Gastrocnemius medialis (tissue), 4 donors: ENCODE measurements around the gene AIG1. TPM values are rescaled to one million over a fixed set of nuclear protein-coding genes. Genes with fewer than 3 reads are reported as not detected.
"Not testable (repeated sequence)": the region's sequence is repeated elsewhere in the genome, so short reads cannot be mapped to it uniquely, and the experiment has no call there.

ENCODE experiments used
- ATAC-seq, 2 donors: fragments of 150-250 bp; one replicate each; pipeline ENCODE4 v1.9.1; 2016
- DNase-seq, 2 donors: peaks; one replicate each; pipeline ENCODE4 v3.0.0-alpha.2; 2019
- H3K27ac ChIP-seq, 4 donors: fragments of 200-600 bp; sonication (generic); 1 replicate in 1 of 4; 2 replicates in 3 of 4; pipeline ENCODE4 v1.5.1; 2016 to 2018; ENCODE audit warnings: mild to moderate bottlenecking in 2 of 4, moderate library complexity in 1 of 4
- H3K27me3 ChIP-seq, 3 donors: fragments of 200-600 bp; sonication (generic) in 2 of 3; 1 replicate in 1 of 3; 2 replicates in 2 of 3; pipeline versions ENCODE4 v1.5.1 to v1.6.0; 2016 to 2019; ENCODE audit warnings: mild to moderate bottlenecking in 1 of 3, moderate library complexity in 1 of 3
- H3K36me3 ChIP-seq, 2 donors: fragments of 200-600 bp; sonication (generic) in 1 of 2; one replicate each; pipeline ENCODE4 v1.5.1; 2017 to 2018
- H3K4me1 ChIP-seq, 2 donors: fragments of 200-600 bp; sonication (generic) in 1 of 2; one replicate each; pipeline ENCODE4 v1.5.1; 2016 to 2017; ENCODE audit warnings: mild to moderate bottlenecking in 2 of 2
- H3K4me3 ChIP-seq, 4 donors: fragments of 200-600 bp; sonication (generic) in 3 of 4; 1 replicate in 1 of 4; 2 replicates in 3 of 4; pipeline ENCODE4 v1.5.1; 2016 to 2019; ENCODE audit warnings: mild to moderate bottlenecking in 2 of 4
- H3K9me3 ChIP-seq, 3 donors: fragments of 200-600 bp; sonication (generic) in 2 of 3; 1 replicate in 1 of 3; 2 replicates in 2 of 3; pipeline ENCODE4 v1.5.1; 2016 to 2019
- POLR2A ChIP-seq, 2 donors: fragments of 450-650 bp; IDR thresholded peaks; one replicate each; pipeline ENCODE4 v1.6.1; 2017; ENCODE audit warnings: antibody characterized with exemption in 2 of 2, mild to moderate bottlenecking in 2 of 2, moderate library complexity in 2 of 2
- in situ Hi-C, 4 donors: fragments of 200-750 bp; cut with MboI; loops; one replicate each; pipeline versions ENCODE4 v1.15.0 to v1.8.0; 2017; ENCODE audit warnings: low sequenced_read_pairs in 4 of 4
- intact Hi-C: fragments of 100-400 bp; cut with DNase I; formaldehyde crosslinking; loops from one replicate; pipeline ENCODE4 v1.15.1; 2023; ENCODE audit warnings: low total_unique reads
- total RNA-seq, 4 donors: library from RNA; depleted of rRNA; stranded (reverse); fragments of >200 nt; gene quantifications; one replicate each; pipeline versions ENCODE4 v1.1.0 to v1.2.3, GENCODE V29; 2016
- TF ChIP-seq, protein P1 (sequence below), 5 experiments: fragments of 450-650 bp in 3 of 5; fragments of 200-600 bp in 2 of 5; sonication (generic) in 2 of 5; IDR thresholded peaks in 4 of 5; conservative IDR thresholded peaks in 1 of 5; 1 replicate in 4 of 5; 2 replicates in 1 of 5; pipeline ENCODE4 v1.5.1; 2016 to 2019; ENCODE audit warnings: antibody characterized with exemption in 5 of 5, mild to moderate bottlenecking in 3 of 5, moderate library complexity in 3 of 5

The AIG1 gene
- total RNA-seq, 4 donors from 2014 or later, result 5.3 to 10.3 (median 5.7) TPM

DNA sequence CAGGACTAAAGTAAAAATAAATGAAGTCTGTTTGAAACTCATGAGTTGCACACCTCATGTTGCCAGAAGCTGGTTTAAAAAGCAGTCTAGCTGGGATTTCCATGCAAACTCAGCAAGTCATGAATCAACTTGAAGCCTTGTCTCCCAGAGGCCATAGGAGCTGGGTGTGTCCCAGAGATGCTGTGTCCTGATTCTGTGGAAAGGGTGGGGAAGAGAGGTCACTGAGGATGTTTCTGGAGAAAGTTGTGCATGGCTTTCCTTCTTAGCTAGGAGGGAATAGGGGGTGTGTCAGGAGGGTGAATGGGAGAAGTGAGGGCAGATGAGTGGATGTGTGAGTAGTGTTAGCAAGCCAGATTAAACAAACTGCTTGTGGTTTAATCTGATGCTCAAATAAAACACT, 278.5 kb downstream of the AIG1 start:
- Histone ChIP-seq H3K4me3 (no peak overlapping the region), H3K27me3 (no peaks in the 10 kb centered on the region), H3K36me3 (no peaks in the 10 kb centered on the region), H3K27ac (no peak overlapping the region), H3K4me1 (no peaks in the 10 kb centered on the region), H3K9me3 (no peaks in the 10 kb centered on the region)
- intact Hi-C loops (no loop called here), in situ Hi-C loops (no loop called here)
- no peak for ATAC-seq
- no peak for DNase-seq
- TF ChIP-seq, protein P1, sequence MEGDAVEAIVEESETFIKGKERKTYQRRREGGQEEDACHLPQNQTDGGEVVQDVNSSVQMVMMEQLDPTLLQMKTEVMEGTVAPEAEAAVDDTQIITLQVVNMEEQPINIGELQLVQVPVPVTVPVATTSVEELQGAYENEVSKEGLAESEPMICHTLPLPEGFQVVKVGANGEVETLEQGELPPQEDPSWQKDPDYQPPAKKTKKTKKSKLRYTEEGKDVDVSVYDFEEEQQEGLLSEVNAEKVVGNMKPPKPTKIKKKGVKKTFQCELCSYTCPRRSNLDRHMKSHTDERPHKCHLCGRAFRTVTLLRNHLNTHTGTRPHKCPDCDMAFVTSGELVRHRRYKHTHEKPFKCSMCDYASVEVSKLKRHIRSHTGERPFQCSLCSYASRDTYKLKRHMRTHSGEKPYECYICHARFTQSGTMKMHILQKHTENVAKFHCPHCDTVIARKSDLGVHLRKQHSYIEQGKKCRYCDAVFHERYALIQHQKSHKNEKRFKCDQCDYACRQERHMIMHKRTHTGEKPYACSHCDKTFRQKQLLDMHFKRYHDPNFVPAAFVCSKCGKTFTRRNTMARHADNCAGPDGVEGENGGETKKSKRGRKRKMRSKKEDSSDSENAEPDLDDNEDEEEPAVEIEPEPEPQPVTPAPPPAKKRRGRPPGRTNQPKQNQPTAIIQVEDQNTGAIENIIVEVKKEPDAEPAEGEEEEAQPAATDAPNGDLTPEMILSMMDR (IDR thresholded peaks at IDR 0.05 in 4 of 5, conservative IDR thresholded peaks at IDR 0.05 in 1 of 5), result no peak
- no peak for TF ChIP-seq POLR2A (IDR thresholded peaks at IDR 0.05)

DNA sequence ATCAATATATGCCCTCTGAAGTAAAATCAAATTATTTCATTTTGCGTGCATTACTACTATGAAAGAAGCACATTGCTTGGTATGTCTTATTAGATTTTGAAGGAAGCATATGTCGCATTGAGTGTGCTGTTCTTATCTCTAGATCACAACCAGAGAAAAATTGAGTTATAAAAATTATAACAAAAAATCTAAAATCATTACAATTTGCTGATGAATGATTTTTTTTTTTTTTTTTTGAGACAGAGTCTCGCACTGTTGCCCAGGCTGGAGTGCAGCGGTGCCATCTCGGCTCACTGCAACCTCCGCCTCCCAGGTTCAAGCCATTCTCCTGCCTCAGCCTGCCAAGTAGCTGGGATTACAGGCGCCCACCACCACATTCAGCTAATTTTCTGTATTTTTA, 284.8 kb downstream of the AIG1 start:
- H3K27me3 ChIP-seq, H3K36me3 ChIP-seq, ATAC-seq, H3K4me1 ChIP-seq, H3K27ac ChIP-seq, DNase-seq, H3K4me3 ChIP-seq, intact Hi-C loops, in situ Hi-C loops, H3K9me3 ChIP-seq: not testable (repeated sequence)

DNA sequence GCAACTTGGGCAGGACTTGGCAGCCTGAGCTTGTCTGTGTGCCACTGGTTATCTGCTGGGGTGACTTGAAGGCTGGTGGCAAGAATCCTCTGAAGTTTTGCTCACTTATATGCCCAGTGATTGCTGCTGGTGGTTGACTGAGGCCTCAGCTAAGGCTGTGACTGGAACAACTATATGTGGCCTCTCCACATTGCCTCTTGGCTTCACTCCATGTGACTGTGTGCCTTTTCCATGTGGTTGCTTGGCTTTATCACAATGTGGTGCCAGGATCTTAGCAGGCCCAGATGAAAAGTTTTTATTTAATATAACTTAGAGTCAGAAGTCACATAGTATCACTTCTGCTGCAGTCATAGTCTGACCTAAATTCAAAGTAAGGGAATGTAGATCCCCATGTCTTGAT, 285.3 kb downstream of the AIG1 start:
- in situ Hi-C loops, result no loop called here
- no peak for ATAC-seq

DNA sequence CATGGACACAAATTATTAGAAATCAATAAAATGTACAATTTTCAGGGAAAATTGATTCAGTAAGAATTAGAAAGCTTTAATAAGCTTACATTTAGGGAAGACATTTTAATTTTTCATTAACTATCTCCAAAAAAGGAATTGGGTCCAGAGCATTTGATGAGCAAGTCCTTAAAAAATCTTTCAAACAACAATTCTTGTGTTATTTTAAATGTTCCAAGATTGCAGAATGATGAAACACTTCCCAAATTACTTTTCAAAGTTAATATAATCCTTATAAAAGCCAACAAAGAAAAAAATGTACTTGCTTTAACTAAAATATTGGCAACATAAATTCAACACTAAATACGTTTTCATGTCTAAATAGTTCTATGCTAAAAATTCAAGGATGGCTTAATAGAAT, 287.8 kb downstream of the AIG1 start:
- intact Hi-C loops (no loop called here), in situ Hi-C loops (no loop called here)
- H3K9me3 ChIP-seq, result no peaks in the 10 kb centered on the region
- no peak overlapping the region for H3K4me3 ChIP-seq
- DNase-seq (no peak), ATAC-seq (no peak)
- TF ChIP-seq, protein P1 (IDR thresholded peaks at IDR 0.05 in 4 of 5, conservative IDR thresholded peaks at IDR 0.05 in 1 of 5), result no peak
- no peak for TF ChIP-seq POLR2A (IDR thresholded peaks at IDR 0.05)
- no peak overlapping the region for H3K27ac ChIP-seq
- no peaks in the 10 kb centered on the region for H3K27me3 ChIP-seq
- H3K4me1 ChIP-seq, result no peaks in the 10 kb centered on the region
- H3K36me3 ChIP-seq, result no peaks in the 10 kb centered on the region

More for the DNA sequence above, 285.3 kb downstream of the AIG1 start:
- no peak for DNase-seq
- intact Hi-C loops, result no loop called here
- Histone ChIP-seq H3K36me3 (no peaks in the 10 kb centered on the region), H3K27me3 (no peaks in the 10 kb centered on the region), H3K4me3 (no peak overlapping the region), H3K4me1 (no peaks in the 10 kb centered on the region), H3K9me3 (no peaks in the 10 kb centered on the region), H3K27ac (no peak overlapping the region)
- TF ChIP-seq POLR2A (IDR thresholded peaks at IDR 0.05), result no peak
- TF ChIP-seq, protein P1 (IDR thresholded peaks at IDR 0.05 in 4 of 5, conservative IDR thresholded peaks at IDR 0.05 in 1 of 5), result no peak

DNA sequence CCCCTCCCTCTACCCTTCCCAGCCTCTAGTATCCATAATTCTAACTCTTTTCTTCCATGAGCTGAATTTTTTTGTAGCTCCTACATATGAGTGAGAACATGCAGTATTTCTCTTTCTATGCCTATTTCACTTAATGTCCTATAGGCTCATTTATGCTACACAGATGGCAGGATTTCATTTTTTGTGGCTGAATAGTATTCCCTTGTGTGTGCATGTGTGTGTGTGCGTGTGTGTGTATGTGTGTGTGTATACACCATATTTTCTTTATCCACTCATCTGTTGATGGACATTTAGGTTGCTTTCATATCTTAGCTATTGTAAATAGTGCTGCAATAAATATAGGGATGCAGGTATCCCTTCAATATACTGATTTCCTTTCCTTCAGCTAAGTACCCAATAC, 288.8 kb downstream of the AIG1 start:
- in situ Hi-C loops (no loop called here), intact Hi-C loops (no loop called here)
- H3K27me3 ChIP-seq, result no peaks in the 10 kb centered on the region
- no peaks in the 10 kb centered on the region for H3K9me3 ChIP-seq
- no peak overlapping the region for H3K4me3 ChIP-seq
- DNase-seq (no peak), ATAC-seq (no peak)
- no peaks in the 10 kb centered on the region for H3K4me1 ChIP-seq
- H3K36me3 ChIP-seq, result no peaks in the 10 kb centered on the region
- no peak for TF ChIP-seq POLR2A (IDR thresholded peaks at IDR 0.05)
- TF ChIP-seq, protein P1 (IDR thresholded peaks at IDR 0.05 in 4 of 5, conservative IDR thresholded peaks at IDR 0.05 in 1 of 5), result no peak
- no peak overlapping the region for H3K27ac ChIP-seq
